HG03159 (cell line): ENCODE data around the gene CTSH.

Source experiments
- ATAC-seq: cut with Tn5 transposase; IDR thresholded peaks from one replicate; pipeline ENCODE4 v1.9.1; 2021; ENCODE audit warnings: mild to moderate bottlenecking, moderate library complexity; ENCODE audit not compliant: unreplicated experiment

CTSH gene

GRCh38 chr15:78944669-78945407, at the start of gene CTSH:
Gene CTSH, minus strand, starts transcription at chr15:78945046. Its CDS starts 65 bp downstream, at chr15:78944981.
- ATAC-seq, result peak; percentile 68

- no peak for ATAC-seq
Observed at GRCh38 chr15:78993931-78994530, 49.2 kb upstream of the CTSH start.

- ATAC-seq, result no peak
Observed at GRCh38 chr15:78993257-78993930, 48.5 kb upstream of the CTSH start.

GRCh38 chr15:78992416-78993256, 47.8 kb upstream of the CTSH start:
- no peak for ATAC-seq

- no peak for ATAC-seq
Observed at GRCh38 chr15:78991879-78992278, 47.0 kb upstream of the CTSH start.

- no peak for ATAC-seq
Observed at GRCh38 chr15:78991476-78991875, 46.6 kb upstream of the CTSH start.

- no peak for ATAC-seq
Observed at GRCh38 chr15:78990278-78990677, 45.4 kb upstream of the CTSH start.

- ATAC-seq, result no peak
Observed at GRCh38 chr15:78989701-78990240, 44.9 kb upstream of the CTSH start.

GRCh38 chr15:78988361-78988911, 43.6 kb upstream of the CTSH start:
- no peak for ATAC-seq

- ATAC-seq, result no peak
Observed at GRCh38 chr15:78987556-78988360, 42.9 kb upstream of the CTSH start.

GRCh38 chr15:78985859-78986475, 41.1 kb upstream of the CTSH start:
- ATAC-seq, result no peak

GRCh38 chr15:78984041-78984440, 39.2 kb upstream of the CTSH start:
- ATAC-seq, result no peak

GRCh38 chr15:78983146-78983918, 38.5 kb upstream of the CTSH start:
- no peak for ATAC-seq

GRCh38 chr15:78982736-78983135, 37.9 kb upstream of the CTSH start:
- ATAC-seq, result no peak

GRCh38 chr15:78981532-78982313, 36.9 kb upstream of the CTSH start:
- no peak for ATAC-seq

- ATAC-seq, result no peak
Observed at GRCh38 chr15:78979456-78980320, 34.8 kb upstream of the CTSH start.
